Astrocyte of the spinal cord (primary cell): Measurements from ENCODE around the gene KCNIP4.

Experiments used
- DNase-seq: peaks from one replicate; pipeline ENCODE4 v3.0.0; 2011; ENCODE audit warnings: low read depth, low spot score
- H3K4me3 ChIP-seq: 2 replicates; pipeline ENCODE4 v1.5.1; 2011; ENCODE audit warnings: low read depth, mild to moderate bottlenecking, low read length, moderate library complexity
- in situ Hi-C: cut with HindIII; loops from 2 replicates; pipeline ENCODE4 v1.10.0; 2017; ENCODE audit warnings: low sequenced_read_pairs
- TF ChIP-seq, protein P1 (sequence below): IDR thresholded peaks from 2 replicates; pipeline ENCODE4 v1.5.1; 2012; ENCODE audit warnings: low read depth, mild to moderate bottlenecking, low read length, inconsistent platforms

Gene KCNIP4

DNA sequence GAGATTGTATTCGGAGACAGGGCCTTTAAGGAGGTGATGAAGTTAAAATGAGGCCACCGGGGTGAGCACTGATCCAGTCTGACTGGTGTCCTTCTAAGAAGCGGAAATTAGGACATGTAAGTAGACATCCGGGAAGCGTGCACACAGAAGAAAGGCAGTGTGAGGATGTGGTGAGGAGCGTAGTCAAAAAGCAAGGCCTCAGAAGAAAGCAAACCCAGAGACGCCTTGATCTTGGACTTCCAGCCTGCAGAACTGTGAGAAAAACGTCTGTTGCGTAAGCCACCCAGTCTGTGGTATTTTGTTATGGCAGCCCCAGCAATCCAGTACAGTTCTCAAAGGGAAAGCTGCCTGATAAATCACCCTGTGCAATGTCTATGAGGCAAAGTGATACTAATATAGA lies 153.5 kb downstream of the KCNIP4 start:
- DNase-seq: peak; percentile 18
- no peak overlapping the region for H3K4me3 ChIP-seq
- in situ Hi-C loops: no loop called here
- TF ChIP-seq, protein P1, sequence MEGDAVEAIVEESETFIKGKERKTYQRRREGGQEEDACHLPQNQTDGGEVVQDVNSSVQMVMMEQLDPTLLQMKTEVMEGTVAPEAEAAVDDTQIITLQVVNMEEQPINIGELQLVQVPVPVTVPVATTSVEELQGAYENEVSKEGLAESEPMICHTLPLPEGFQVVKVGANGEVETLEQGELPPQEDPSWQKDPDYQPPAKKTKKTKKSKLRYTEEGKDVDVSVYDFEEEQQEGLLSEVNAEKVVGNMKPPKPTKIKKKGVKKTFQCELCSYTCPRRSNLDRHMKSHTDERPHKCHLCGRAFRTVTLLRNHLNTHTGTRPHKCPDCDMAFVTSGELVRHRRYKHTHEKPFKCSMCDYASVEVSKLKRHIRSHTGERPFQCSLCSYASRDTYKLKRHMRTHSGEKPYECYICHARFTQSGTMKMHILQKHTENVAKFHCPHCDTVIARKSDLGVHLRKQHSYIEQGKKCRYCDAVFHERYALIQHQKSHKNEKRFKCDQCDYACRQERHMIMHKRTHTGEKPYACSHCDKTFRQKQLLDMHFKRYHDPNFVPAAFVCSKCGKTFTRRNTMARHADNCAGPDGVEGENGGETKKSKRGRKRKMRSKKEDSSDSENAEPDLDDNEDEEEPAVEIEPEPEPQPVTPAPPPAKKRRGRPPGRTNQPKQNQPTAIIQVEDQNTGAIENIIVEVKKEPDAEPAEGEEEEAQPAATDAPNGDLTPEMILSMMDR: no peak

DNA sequence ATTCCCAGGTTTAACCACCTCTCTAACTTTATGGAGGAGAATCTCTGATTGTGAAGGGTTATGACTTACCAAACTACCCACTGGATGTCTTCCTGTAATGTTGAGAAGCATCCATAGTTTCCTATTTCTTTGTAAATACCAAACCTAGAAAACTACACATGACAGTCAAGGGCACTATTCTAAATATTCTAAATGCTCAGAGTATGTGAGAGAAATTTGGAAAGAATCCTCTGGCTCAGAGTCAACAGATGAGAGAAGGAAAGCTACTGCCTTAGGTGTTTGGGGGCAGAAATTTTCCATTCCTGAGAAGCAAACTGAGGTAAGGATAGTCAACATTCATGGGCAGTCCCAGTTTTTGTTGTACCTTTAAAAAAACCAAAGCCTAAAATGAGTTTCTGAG lies 155.8 kb downstream of the KCNIP4 start:
- in situ Hi-C loops: no loop called here
- DNase-seq: no peak
- TF ChIP-seq, protein P1: no peak
- no peak overlapping the region for H3K4me3 ChIP-seq

DNA sequence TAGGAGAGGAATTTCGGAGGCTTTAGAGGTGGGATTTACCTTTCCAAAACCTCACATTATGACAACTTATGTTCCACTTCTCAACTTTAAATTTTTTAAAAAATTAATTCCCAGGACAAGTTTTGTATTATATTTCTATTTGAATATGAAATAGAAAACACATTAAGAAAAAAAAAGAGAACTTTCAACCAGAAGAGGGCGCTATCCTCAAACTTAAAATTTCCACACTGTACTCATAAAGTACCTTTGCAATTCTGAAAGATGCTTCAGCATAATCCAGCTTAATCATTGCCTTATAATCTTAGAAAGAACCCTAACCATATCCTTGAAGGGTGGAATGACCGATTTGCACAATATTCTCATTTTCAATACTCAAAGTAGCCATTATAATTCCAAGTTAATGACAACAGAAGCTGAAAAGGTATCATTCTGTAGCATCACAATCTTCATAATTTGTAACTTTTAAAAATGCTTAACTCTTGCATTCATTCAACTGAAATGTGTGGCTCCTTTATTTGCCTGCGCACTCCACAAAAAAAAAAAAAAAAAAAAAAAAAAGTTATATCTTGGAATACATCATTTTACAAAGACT lies 158.0 kb downstream of the KCNIP4 start:
- in situ Hi-C loops: no loop called here
- TF ChIP-seq, protein P1: peak; percentile 15
- H3K4me3 ChIP-seq: no peak overlapping the region
- DNase-seq: peak; percentile 68

DNA sequence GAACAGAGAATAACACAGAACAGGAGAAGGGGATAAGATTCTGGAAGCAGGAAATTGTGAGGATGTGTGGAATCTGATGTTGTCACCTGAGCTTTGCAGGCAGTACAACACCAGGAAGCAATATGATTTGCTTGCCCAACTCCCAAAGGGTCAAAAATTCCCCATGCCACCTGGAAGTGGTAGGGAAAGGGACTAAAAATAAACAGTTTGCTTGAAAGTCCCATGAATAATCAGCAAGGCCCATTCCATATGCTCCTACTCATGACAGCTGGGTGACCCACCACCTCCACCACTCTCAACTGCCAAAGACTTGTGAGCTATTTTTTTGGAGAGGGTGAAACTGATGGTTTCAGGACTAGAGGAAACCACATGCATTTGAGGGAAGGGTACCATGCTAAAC lies 168.4 kb downstream of the KCNIP4 start:
- in situ Hi-C loops: no loop called here

DNA sequence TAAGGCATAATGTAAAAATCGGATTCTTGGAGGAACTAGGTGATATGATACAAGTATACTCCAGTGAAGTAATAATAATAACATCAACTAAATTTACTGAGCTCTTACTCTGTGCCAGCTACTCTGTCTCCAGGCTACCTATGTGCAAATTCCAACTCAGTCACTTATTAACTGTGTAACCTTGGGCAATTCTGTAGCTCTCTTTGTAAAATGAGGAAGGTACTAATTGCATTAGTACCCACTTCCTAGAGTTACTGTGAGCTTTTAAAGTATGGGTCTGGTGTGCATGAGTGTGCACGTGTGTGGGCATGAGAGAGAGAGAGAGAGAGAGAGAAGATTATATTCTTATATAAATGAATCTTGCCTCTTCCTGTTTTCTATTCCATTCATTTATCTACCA lies 169.9 kb downstream of the KCNIP4 start:
- in situ Hi-C loops: no loop called here
- DNase-seq: no peak
- H3K4me3 ChIP-seq: no peak overlapping the region
- TF ChIP-seq, protein P1: no peak

More for the DNA sequence above, 168.4 kb downstream of the KCNIP4 start:
- DNase-seq: no peak
- no peak overlapping the region for H3K4me3 ChIP-seq
- TF ChIP-seq, protein P1: no peak

DNA sequence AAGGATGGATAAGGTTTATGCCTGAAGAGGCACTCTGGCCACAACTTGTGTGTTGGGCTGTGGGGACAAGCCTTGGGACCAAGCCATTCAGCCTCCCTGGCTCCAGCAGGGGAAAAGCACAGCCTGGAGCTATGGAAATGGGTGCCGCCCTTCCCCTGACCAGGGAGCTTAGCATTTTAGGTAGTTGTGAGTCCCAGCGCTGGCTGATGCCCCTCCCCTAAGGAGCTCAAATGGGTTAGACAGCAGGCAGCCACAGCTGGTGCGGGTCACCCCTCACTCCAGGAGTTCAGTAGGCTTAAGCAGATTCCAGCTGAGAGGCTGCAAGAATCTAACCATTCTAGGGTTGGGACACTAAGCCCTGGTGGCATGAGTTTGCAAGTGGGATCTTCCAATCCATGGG lies 172.9 kb downstream of the KCNIP4 start:
- H3K4me3 ChIP-seq: no peak overlapping the region
- TF ChIP-seq, protein P1: no peak
- DNase-seq: no peak
- in situ Hi-C loops: no loop called here
